ENCODE measurements around the gene ZMYM3. TPM values are rescaled to one million over a fixed set of nuclear protein-coding genes. Genes with fewer than 3 reads are reported as not detected.
"Not testable (repeated sequence)": the region's sequence is repeated elsewhere in the genome, so short reads cannot be mapped to it uniquely, and the experiment has no call there.

ZMYM3 gene
- total RNA-seq = 10 to 100 TPM in 1 of 4 donors, 1 to 10 TPM in 3; 5.7 to 10.9 (median 8.3) TPM

DNA sequence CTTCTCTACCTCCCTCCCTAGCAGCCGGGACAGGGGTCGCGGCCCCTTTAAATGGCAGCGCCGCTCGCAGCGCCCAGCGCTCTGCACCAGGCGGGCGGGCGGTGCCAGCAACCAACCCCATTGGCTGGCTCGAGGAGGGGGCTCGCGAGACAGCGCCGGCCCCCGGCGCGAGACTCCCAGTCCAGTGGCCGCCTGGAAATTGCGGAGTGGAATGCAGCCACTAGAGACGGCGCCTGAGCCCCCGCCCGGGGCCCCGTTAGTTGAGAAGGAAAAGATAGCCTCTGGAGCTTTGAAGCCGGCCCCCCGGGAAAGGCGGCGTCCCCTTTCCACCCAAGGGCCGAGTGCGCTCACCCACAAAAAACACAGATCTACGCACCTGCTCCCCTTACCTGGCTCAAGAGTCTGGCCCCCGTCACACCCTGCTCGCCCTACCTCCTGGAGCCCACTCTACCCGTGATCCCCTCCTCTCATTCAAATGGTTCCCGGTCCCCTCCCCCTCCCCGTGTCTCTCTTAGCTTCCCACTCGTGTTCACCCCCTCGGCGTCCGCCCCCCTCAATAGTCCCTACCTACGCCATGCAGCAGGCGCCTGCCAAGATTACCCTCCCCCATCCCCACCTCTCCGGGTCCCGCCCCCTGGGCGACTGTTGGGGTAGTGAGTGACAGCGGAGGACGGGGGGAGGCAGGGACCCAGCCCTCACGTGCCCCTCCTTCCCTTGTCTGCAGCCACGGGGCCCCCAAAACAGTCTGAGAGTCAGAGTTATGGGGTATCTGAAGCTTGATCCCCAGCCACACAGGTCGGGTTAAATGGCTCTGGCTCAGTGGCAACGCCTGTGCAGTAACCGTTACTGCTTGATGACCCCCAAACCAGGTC is at the start of gene ZMYM3:
Gene ZMYM3 (minus strand): TSS at position 49 of the 872 bp plus-strand sequence. CDS start 885 bp downstream, outside the sequence.
- intact Hi-C loops (cut with DNase I) = no loop called here
- peak in 1 of 4 donors; percentile 40 for TF ChIP-seq POLR2A (IDR thresholded peaks at IDR 0.05)
- TF ChIP-seq, protein P1, sequence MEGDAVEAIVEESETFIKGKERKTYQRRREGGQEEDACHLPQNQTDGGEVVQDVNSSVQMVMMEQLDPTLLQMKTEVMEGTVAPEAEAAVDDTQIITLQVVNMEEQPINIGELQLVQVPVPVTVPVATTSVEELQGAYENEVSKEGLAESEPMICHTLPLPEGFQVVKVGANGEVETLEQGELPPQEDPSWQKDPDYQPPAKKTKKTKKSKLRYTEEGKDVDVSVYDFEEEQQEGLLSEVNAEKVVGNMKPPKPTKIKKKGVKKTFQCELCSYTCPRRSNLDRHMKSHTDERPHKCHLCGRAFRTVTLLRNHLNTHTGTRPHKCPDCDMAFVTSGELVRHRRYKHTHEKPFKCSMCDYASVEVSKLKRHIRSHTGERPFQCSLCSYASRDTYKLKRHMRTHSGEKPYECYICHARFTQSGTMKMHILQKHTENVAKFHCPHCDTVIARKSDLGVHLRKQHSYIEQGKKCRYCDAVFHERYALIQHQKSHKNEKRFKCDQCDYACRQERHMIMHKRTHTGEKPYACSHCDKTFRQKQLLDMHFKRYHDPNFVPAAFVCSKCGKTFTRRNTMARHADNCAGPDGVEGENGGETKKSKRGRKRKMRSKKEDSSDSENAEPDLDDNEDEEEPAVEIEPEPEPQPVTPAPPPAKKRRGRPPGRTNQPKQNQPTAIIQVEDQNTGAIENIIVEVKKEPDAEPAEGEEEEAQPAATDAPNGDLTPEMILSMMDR (IDR thresholded peaks at IDR 0.05) = no peak
- Histone ChIP-seq H3K4me3 (peak within 1 kb of the TSS; percentile 58 to 73 (median 67)), H3K4me1 (peaks cover 0 to 29% (median 8%) of the 10 kb centered on the region in 3 donors), H3K36me3 (peaks cover 0 to 15% (median 0%) of the 10 kb centered on the region in 3 donors), H3K27ac (peak within 1 kb of the TSS; percentile 79 to 91 (median 86)), H3K27me3 (no peaks in the 10 kb centered on the region), H3K9me3 (no peaks in the 10 kb centered on the region)
- WGBS, 2 donors = 0 to 17% methylated on average over 8 to 12 of the region's 54 CpGs
- peak; percentile 11 for DNase-seq

DNA sequence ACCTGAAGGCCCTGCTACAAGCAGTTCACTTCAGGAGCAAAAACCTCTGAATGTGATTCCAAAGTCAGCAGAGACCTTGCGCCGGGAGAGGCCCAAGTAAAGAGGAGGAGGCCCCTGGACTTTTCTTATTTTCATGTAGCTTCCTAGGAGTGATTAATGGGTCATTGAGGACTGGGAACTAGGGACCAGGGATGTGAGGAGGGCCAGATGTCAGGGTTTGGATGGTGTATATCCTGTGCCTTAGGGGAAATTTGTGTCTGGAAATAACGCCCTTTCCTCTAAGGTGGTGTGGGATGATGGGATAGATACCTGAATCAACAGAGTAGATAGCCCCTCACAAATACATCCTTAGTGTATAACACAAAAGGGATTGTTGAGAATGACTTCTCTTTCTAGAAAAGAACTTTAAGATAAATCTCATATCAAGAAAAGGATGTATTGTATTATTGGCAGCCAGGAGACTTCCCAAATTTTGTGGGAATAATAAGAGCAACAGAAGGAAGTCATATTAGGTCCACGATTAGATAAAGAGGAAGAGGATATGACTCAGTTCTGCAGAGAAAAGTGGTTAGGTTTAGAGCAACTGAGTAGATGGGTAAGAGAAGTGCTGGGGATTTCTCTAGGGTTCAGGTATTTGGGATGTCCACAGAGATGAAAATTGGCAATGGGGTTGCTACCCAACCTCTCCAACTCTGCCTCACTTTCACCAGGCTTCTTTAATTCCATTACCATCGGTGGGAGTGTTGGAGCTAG is 48.7 kb upstream of the ZMYM3 start:
- H3K27ac ChIP-seq = peak overlapping the region in 1 of 4 donors; percentile 29
- H3K4me3 ChIP-seq = no peak overlapping the region
- no peaks in the 10 kb centered on the region for H3K27me3 ChIP-seq
- peaks cover 0 to 38% (median 4%) of the 10 kb centered on the region in 3 donors for H3K36me3 ChIP-seq
- no peak for DNase-seq
- TF ChIP-seq, protein P1 (IDR thresholded peaks at IDR 0.05) = no peak
- no peak for TF ChIP-seq POLR2A (IDR thresholded peaks at IDR 0.05)
- WGBS, 2 donors = 43 to 50% methylated on average over 3 to 5 of the region's 5 CpGs
- no peaks in the 10 kb centered on the region for H3K4me1 ChIP-seq
- intact Hi-C loops (cut with DNase I) = no loop called here
- H3K9me3 ChIP-seq = no peaks in the 10 kb centered on the region

DNA sequence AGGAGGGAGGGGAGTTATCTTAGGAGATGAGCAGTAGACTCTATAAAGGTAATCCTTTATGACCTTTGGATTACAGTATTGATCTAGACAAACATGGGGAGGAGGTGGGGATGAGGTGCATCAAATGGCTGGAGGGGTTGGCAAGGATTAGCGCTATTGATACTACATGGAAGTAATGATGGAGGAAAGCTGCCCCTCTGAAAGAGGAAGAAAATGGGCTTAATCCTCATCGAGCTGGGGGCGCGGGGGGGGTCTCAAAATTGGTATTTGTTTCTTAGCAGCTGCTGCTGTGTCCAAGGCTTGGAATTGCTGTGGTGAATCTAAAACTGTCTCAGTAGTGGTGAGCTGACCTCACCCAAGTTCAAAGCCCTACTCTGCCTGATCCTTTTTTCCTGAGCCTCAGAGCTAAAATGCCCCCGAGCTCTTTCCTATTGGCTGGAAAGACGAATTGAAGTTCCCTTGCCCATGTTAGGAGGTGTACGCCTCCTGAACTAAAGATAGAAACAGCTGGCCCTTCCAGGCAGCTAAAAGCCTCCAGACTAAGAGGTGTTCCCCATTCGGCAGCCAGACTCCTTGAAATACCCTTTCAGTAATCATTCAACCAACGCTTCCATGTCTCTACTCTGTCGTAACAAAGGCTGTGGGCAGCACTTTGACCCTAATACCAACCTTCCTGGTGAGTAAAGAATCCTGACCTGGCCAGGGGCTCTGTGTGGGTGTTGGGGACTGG is 47.4 kb upstream of the ZMYM3 start, which contains the start of gene ITGB1BP2:
Gene ITGB1BP2 (plus strand): TSS at position 556 of the 730 bp plus-strand sequence. CDS start 57 bp downstream, at position 613.
- WGBS, 2 donors = 69 to 80% methylated on average over 2 to 8 of the region's 10 CpGs
- peak within 1 kb of the TSS in 2 of 4 donors; percentile 23 to 48 for H3K27ac ChIP-seq
- H3K27me3 ChIP-seq = no peaks in the 10 kb centered on the region
- no peaks in the 10 kb centered on the region for H3K9me3 ChIP-seq
- intact Hi-C loops (cut with DNase I) = no loop called here
- no peaks in the 10 kb centered on the region for H3K4me1 ChIP-seq
- TF ChIP-seq, protein P1 (IDR thresholded peaks at IDR 0.05) = no peak
- TF ChIP-seq POLR2A (IDR thresholded peaks at IDR 0.05) = no peak
- DNase-seq = no peak
- H3K4me3 ChIP-seq = peak within 1 kb of the TSS in 2 of 4 donors; percentile 2 to 20
- H3K36me3 ChIP-seq = peaks cover 0 to 51% (median 4%) of the 10 kb centered on the region in 3 donors

DNA sequence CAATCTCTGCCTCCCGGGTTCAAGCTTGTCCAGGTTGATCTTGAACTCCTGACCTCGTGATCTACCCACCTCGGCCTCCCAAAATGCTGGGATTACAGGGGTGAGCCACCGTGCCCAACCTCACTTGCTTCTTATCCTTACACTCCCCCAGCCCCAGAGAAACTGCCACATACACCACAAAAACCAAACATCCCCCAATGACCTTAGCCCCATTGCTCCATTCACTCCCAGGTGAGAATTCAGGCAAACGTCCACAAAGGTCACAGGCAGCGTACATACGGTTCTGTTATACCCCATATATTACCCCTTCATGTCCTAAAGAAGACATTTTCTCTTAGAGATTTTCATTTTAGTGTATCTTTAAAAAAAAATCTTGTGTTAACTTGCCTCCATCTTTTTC is 46.6 kb upstream of the ZMYM3 start:
- peaks cover 0 to 60% (median 4%) of the 10 kb centered on the region in 3 donors for H3K36me3 ChIP-seq
- H3K27ac ChIP-seq; DNase-seq; H3K4me3 ChIP-seq; intact Hi-C loops (cut with DNase I); H3K27me3 ChIP-seq; H3K9me3 ChIP-seq; H3K4me1 ChIP-seq: not testable (repeated sequence)
- 67 to 87% methylated on average over 7 of the region's 7 CpGs for WGBS, 2 donors

DNA sequence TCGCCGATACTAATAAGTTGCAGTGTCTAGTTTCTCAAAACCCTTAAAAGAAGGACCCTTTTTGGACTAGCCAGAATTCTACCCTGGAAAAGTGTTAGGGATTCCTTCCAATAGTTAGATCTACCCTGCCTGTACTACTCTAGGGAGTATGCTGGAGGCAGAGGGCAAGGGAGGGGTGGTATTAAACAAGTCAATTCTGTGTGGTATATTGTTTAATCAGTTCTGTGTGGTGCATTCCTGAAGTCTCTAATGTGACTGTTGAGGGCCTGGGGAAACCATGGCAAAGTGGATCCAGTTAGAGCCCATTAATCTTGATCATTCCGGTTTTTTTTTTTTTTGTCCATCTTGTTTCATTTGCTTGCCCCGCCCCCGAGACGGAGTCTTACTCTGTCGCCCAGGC is 46.1 kb upstream of the ZMYM3 start:
- H3K27me3 ChIP-seq; DNase-seq; H3K27ac ChIP-seq; intact Hi-C loops (cut with DNase I); H3K4me3 ChIP-seq; H3K9me3 ChIP-seq; H3K4me1 ChIP-seq: not testable (repeated sequence)
- WGBS, 2 donors = 73 to 92% methylated on average over 5 to 6 of the region's 7 CpGs
- peaks cover 0 to 64% (median 4%) of the 10 kb centered on the region in 3 donors for H3K36me3 ChIP-seq
